OCI-LY7 (cell line): Measurements from ENCODE around the gene CCNI2. TPM values are rescaled to one million over a fixed set of nuclear protein-coding genes. Genes with fewer than 3 reads are reported as not detected.

Experiments used
- BruUV-seq: library from RNA; stranded (reverse); fragments of 400-500 nt; replicated peaks from 2 replicates; lab custom pipeline; 2021; lab: Mats Ljungman, UMichigan
- CTCF ChIA-PET: fragments of 300-600 bp; sonication (Branson Sonifier 250); formaldehyde crosslinking; loops from one replicate; lab custom pipeline; 2022; ENCODE audit warnings: antibody characterized with exemption; ENCODE audit not compliant: unreplicated experiment; lab: Charles Lee
- POLR2A ChIA-PET: fragments of 300-600 bp; sonication (Branson Sonifier 250); formaldehyde crosslinking; loops from one replicate; lab custom pipeline; 2022; ENCODE audit warnings: antibody characterized with exemption; lab: Charles Lee
- DNase-seq: peaks from one replicate; pipeline ENCODE4 v3.0.0-alpha.2; 2015; ENCODE audit warnings: low spot score
- H2AFZ ChIP-seq: fragments of 200-600 bp; sonication (generic), shearing (Covaris generic); 2 replicates; pipeline ENCODE4 v1.6.1; 2014; ENCODE audit warnings: mild to moderate bottlenecking, antibody characterized with exemption, low read length, moderate library complexity
- H3K27ac ChIP-seq: fragments of 200-600 bp; sonication (generic); 2 replicates; pipeline ENCODE4 v1.5.1; 2014; ENCODE audit warnings: mixed run types, low read depth, mild to moderate bottlenecking, moderate library complexity, low read length, inconsistent platforms; ENCODE audit not compliant: poor library complexity, severe bottlenecking
- H3K36me3 ChIP-seq: fragments of 200-600 bp; sonication (generic); 2 replicates; pipeline ENCODE4 v1.6.1; 2014; ENCODE audit warnings: mild to moderate bottlenecking, antibody characterized with exemption, low read length, moderate library complexity, mixed read lengths; ENCODE audit not compliant: insufficient read depth
- H3K4me1 ChIP-seq: fragments of 200-600 bp; sonication (generic); 2 replicates; pipeline ENCODE4 v1.5.1; 2014; ENCODE audit warnings: mild to moderate bottlenecking, low read length; ENCODE audit not compliant: insufficient read depth, poor library complexity, severe bottlenecking
- H3K4me2 ChIP-seq: fragments of 200-600 bp; sonication (generic); 2 replicates; pipeline ENCODE4 v1.6.1; 2014; ENCODE audit warnings: mild to moderate bottlenecking, low read length
- H3K4me3 ChIP-seq: fragments of 200-600 bp; sonication (generic); 2 replicates; pipeline ENCODE4 v1.5.1; 2014; ENCODE audit warnings: mild to moderate bottlenecking, low read depth, low read length; ENCODE audit not compliant: poor library complexity, severe bottlenecking
- H3K79me2 ChIP-seq: fragments of 200-600 bp; sonication (generic); 2 replicates; pipeline ENCODE4 v1.6.1; 2016; ENCODE audit warnings: low read depth, mild to moderate bottlenecking, low read length, moderate library complexity, mixed read lengths; ENCODE audit not compliant: insufficient read depth
- H3K9me2 ChIP-seq: fragments of 200-600 bp; sonication (generic); 2 replicates; pipeline ENCODE4 v1.6.1; 2016; ENCODE audit warnings: mild to moderate bottlenecking, low read length, mixed read lengths; ENCODE audit not compliant: insufficient read depth
- H3K9me3 ChIP-seq: fragments of 200-600 bp; sonication (generic); 2 replicates; pipeline ENCODE4 v1.6.1; 2014; ENCODE audit warnings: mild to moderate bottlenecking, mixed run types, low read length, mixed read lengths
- H4K20me1 ChIP-seq: fragments of 200-600 bp; sonication (generic); 2 replicates; pipeline ENCODE4 v1.6.1; 2014; ENCODE audit warnings: mild to moderate bottlenecking, antibody characterized with exemption, low read length, moderate library complexity, mixed read lengths; ENCODE audit not compliant: insufficient read depth
- EZH2phosphoT487 ChIP-seq: fragments of 200-600 bp; sonication (generic); IDR thresholded peaks from 2 replicates; pipeline ENCODE4 v1.6.1; 2018; ENCODE audit warnings: low read depth, borderline replicate concordance, mild to moderate bottlenecking, mixed run types, antibody characterized with exemption, low read length, moderate library complexity, mixed read lengths
- intact Hi-C: fragments of 100-400 bp; cut with micrococcal nuclease; formaldehyde crosslinking; loops from one replicate; pipeline ENCODE4 v1.10.0; 2022; ENCODE audit not compliant: unreplicated experiment
- total RNA-seq, 2 experiments: library from RNA; depleted of rRNA in 1 of 2; stranded (reverse); fragments of >200 nt in 1 of 2; shearing (Covaris generic) in 1 of 2; gene quantifications; 2 replicates each; pipeline ENCODE4 v1.2.3, GENCODE V29; 2014 to 2022
- TF ChIP-seq, protein P1 (sequence below): fragments of 200-600 bp; sonication (generic); conservative IDR thresholded peaks from 2 replicates; pipeline ENCODE4 v1.5.1; 2014; ENCODE audit warnings: mild to moderate bottlenecking, antibody characterized with exemption, low read length, moderate library complexity, mixed read lengths

CCNI2 gene
- total RNA-seq, 2 experiments from 2014 or later: not detected

GRCh38 chr5:132752581-132753125 is 5.4 kb downstream of the CCNI2 start:
- no TSS peak for BruUV-seq
- Histone ChIP-seq H4K20me1 (no peaks in the 10 kb centered on the region), H2AFZ (no peak overlapping the region), H3K4me1 (no peaks in the 10 kb centered on the region), H3K4me3 (no peak overlapping the region), H3K36me3 (no peaks in the 10 kb centered on the region), H3K27ac (no peak overlapping the region), H3K4me2 (no peak overlapping the region), H3K79me2 (no peaks in the 10 kb centered on the region), H3K9me3 (no peaks in the 10 kb centered on the region), H3K9me2 (no peaks in the 10 kb centered on the region)
- DNase-seq: no peak
- POLR2A ChIA-PET: interaction anchor here (1.4 kb wide), 1 partner anchor 15 kb away, joined by 6 read pairs; the partner anchor contains the start of gene KIF3A
- TF ChIP-seq, protein P1, sequence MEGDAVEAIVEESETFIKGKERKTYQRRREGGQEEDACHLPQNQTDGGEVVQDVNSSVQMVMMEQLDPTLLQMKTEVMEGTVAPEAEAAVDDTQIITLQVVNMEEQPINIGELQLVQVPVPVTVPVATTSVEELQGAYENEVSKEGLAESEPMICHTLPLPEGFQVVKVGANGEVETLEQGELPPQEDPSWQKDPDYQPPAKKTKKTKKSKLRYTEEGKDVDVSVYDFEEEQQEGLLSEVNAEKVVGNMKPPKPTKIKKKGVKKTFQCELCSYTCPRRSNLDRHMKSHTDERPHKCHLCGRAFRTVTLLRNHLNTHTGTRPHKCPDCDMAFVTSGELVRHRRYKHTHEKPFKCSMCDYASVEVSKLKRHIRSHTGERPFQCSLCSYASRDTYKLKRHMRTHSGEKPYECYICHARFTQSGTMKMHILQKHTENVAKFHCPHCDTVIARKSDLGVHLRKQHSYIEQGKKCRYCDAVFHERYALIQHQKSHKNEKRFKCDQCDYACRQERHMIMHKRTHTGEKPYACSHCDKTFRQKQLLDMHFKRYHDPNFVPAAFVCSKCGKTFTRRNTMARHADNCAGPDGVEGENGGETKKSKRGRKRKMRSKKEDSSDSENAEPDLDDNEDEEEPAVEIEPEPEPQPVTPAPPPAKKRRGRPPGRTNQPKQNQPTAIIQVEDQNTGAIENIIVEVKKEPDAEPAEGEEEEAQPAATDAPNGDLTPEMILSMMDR: no peak
- no peak for TF ChIP-seq EZH2phosphoT487
- CTCF ChIA-PET: no interaction called here
- intact Hi-C loops: no loop called here

- TF ChIP-seq EZH2phosphoT487: no peak
- TF ChIP-seq, protein P1: 0 out of 2 replicates have a peak, but pooled peaks have one; percentile 16
- BruUV-seq: no TSS peak
- H3K9me2 ChIP-seq: no peaks in the 10 kb centered on the region
- H3K79me2 ChIP-seq: no peaks in the 10 kb centered on the region
- H4K20me1 ChIP-seq: no peaks in the 10 kb centered on the region
- ChIA-PET POLR2A (interaction anchor here (0.6 kb wide), 1 partner anchor 969 kb away, joined by 6 read pairs; no protein-coding TSS in a partner anchor), CTCF (no interaction called here)
- no peak overlapping the region for H3K4me2 ChIP-seq
- no peak overlapping the region for H3K27ac ChIP-seq
- H2AFZ ChIP-seq: no peak overlapping the region
- H3K4me3 ChIP-seq: no peak overlapping the region
- DNase-seq: no peak
- no peaks in the 10 kb centered on the region for H3K4me1 ChIP-seq
- no peaks in the 10 kb centered on the region for H3K36me3 ChIP-seq
- no peaks in the 10 kb centered on the region for H3K9me3 ChIP-seq
- intact Hi-C loops: no loop called here
Measured at GRCh38 chr5:132753135-132753987, 6.1 kb downstream of the CCNI2 start.
